AG08396 (cell line): ENCODE data around the gene ITIH4.
A peak's percentile ranks its signal among the peaks of the same experiment; 100 is the strongest.

Experiments used
- DNase-seq: peaks from one replicate; pipeline ENCODE4 v3.0.0; 2012; ENCODE audit warnings: low spot score, mixed read lengths

The ITIH4 gene

DNA sequence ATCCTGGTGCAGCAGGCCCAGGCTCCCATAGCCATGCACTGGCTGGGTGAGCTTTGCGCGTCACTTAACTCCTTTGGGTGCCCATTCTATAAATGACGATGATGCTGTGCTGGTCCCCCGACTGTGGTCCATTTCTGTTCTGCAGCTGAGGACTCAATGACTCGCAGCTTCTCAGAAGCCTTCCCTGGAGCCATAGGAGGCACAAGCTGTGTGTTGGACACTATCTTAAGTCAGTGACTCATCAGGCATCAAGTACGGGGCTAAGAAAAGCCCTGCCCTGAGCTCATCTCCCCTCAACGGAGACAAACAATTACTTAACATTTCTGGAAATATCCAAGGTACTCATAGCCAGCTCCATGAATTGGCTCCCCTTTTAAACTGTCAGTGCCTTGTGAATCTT is 18.1 kb upstream of the ITIH4 start:
- DNase-seq, result peak; percentile 67

- no peak for DNase-seq
Observed at GRCh38 chr3:52847726-52848125, 17.3 kb upstream of the ITIH4 start.

DNA sequence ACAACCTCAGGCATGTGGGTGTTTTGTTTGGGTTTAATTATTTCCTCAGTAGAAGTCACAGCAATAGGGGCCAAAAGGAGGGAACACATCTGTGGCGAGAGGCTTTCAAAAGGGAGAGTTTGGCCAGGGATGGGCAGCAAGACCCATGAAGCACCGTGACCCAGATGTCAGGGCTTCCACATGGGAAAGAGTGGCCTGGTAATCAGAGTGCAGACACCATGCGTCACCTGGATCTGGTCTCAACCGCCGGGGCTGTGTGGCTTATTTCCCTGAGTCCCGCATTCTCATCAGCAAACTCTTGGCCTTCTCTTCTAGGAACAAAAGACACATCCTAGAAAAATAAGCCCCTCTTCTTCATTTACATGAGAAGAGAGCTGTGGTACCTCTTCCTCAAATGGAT is 16.8 kb upstream of the ITIH4 start:
- no peak for DNase-seq

GRCh38 chr3:52846432-52846965 is 16.0 kb upstream of the ITIH4 start:
- DNase-seq, result no peak

DNA sequence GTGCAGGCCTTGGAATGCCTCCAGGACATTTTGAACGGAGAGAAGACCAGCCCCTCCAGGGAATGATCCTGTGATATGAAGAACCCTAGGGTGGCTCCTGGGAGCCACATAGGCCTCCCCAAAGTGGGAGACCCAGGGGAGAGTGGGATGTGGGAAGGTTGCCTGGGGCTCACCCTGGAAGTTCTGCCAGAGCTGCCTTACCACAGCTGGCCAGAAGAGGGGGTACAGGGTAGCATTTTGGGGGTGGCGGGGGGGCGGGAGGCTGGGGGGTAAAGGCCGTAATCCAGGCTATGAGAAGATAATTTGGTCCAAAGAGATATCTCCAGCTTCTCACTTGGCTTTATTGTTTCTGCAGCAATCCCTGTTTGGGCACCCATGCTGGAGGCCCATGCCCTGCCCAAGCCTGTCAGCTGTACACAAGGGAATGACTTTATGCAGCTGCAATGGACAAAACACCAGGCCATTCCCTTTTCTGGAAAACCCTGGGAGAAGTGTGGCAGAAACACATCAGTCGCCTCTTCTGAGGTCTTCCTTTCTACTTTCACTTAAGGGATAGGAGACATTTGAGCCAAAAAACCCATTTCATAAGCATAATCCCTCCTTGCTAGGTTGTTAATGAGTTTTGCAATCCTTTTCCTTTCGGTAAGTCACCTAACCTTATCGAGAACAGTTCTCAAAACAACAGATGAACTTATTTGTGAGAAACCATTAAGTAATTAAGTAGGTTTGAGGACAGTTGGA is 15.4 kb upstream of the ITIH4 start:
- DNase-seq, result no peak

- DNase-seq, result peak; percentile 61
Observed at GRCh38 chr3:52845157-52845556, 14.7 kb upstream of the ITIH4 start.

DNA sequence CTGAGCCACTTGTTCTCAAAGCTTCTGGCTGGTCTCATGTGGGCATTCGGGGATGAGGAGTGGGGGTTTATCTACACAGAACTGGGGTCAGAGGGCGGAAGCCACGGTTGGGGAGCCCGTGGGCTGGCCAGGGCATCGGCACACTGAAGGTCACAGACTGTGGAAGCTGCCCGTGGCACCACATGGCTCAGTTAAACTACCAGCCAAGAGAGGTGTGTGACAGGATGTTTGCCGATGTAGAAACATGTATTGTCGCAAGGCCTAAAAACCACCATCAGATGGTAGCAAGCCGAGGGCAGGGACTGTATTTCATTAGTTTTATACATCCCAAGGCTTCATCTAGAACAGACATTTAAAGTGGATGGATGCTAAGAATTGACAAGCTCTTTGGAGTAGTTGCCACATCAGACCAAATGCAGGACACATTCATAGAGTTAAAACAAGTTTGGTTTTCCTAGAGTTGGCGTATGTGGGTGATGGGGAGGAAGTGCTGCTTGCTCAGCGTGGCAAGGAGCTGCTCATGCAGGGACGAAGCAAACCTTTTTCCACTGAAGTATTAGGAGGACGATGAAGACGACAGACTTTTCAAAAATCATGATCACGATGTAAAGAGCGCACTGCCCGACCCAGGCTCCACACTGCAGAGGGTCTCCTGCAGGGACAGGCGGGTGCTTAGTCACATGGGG is 14.0 kb upstream of the ITIH4 start:
- DNase-seq, result no peak

GRCh38 chr3:52843881-52844280 is 13.4 kb upstream of the ITIH4 start:
- DNase-seq, result no peak

DNA sequence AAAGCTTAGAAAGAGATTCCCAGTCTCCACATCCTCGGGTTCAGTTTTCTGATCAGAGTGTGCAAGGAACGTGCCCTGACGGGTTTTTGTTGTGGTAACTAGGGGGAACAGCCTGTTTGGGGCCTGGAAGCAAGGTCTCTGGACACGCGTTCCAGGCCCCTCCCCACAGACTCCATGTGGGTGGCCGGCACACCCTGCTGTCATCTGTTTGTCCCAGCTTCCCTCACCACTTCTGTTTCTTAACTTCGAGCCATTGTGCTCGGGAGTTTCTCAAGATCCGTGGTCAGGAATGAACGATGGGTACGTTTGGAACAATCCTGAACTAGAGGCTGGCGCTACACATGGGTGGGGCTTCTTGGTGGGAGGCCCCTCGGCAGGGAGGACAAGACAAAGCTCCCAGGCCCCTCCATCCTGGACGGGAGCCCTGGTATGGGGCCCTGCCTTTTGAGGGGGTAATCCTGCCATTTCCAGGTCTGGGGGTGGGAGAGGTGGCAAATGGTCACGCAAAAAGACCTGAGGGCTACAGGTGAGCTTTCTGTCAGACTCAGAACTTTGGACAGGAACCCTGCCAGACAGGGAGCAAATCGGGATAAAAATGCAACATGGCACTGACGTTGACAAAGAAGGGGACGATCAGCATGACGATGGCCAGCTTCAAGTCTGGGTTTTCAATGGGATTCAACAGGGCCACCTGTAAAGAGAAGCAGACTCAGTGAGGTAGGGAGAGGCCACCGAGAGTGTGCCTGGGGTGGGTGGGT is 12.8 kb upstream of the ITIH4 start:
- no peak for DNase-seq

DNA sequence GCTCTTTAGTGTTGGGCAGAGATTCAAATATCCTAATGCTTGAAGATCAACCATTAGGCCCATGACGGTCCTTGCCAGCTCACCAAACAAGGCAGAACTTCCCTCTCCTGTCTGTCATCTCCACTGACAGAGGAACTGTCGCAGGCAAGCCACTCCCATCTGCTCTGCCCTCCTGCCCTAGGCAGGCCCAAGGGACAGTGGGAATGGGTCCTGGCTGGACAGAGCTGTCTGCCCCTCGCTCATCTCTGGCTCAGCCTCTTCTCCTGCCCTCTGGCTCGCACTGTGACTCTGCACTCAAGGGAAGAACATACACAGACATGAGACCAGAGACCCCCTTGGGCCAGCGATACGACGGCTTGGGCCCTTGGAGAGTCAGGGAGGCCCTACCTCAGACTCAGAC is 12.0 kb upstream of the ITIH4 start:
- no peak for DNase-seq

DNA sequence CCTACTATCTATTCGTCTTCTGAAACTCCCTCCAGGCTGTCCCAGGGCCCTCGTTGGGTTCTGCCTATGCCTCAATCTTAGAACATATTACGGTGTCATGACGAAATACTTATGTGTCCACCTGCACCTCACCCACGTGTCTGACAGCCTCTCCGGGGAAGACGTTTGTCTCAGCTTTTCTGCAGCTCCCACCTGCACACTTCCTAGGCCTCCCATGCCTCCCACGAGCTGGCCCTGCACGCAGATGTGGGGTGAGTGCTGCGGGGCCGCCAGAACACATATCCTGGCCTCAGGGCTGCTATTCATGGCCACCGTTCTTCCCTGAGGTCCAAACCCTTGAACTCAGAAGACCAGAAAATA is 11.5 kb upstream of the ITIH4 start:
- DNase-seq, result no peak

GRCh38 chr3:52841211-52841980 is 10.9 kb upstream of the ITIH4 start:
- DNase-seq, result no peak

DNA sequence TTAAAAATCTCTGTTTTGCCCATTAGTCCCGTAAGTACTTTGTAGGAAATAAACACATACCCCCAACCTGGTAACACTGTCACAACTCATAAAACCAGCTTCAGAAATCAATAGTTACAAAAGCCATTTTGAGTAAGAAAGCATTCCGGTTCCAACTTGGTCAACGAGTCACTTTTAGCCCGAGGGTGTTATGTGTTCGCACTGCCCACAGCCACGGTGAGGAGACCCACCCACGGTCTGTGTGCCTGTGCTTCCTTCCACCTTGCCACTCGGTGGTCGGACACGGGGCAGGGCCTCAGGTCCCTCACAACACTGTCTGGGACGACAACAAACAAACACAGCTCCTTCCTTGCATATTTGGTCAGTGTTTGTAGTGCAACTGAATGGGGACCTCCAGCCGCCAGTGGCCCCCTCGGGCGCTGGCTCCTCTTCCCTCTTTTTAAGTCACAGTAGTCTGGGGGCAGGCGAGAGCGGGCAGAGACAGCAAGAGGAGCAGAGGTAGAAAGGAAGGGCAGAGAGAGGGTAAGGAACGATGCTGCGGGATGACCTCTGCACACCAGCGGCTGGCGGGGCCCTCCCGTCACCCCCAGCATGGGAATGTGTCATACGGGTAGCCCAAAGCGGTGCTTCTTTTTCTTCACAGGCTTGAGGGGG is 9.5 kb upstream of the ITIH4 start:
- no peak for DNase-seq

DNA sequence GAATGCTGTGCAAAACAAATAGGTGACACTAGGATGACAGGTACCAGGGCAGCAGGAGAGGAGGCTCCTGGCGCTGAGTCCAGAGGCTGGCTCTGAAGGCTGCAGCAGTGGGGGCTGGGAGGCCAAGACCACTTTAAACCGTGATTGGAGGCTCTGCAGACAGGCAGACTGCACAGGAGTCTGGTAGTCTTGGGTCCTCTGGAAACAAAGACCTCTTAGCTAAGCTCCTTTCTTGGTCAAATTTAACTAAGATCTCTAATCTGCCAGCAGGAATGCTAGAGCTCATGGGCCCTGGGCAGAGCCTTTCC is 8.8 kb upstream of the ITIH4 start:
- no peak for DNase-seq

- no peak for DNase-seq
Observed at GRCh38 chr3:52838561-52839267, 8.2 kb upstream of the ITIH4 start.

DNA sequence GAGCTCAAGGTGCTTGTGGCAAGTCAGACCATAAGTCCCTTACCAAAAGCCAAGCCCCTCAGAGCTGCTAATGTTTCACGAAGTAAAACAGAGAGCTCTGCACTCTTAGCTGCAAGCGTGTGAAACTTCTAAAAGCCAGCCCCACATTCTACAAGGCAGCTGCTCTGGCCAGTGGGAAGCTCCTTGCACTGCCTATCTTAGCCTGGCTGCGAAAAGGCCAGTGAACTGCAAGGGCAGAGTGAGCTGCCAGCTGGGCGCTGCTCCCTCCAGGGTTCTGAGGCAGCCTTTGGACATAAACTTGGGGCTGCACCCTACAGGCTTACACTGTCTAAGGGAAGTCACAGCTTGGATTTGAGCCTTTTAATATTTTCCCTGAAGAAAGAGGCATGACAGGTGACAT is 6.5 kb upstream of the ITIH4 start:
- no peak for DNase-seq

DNA sequence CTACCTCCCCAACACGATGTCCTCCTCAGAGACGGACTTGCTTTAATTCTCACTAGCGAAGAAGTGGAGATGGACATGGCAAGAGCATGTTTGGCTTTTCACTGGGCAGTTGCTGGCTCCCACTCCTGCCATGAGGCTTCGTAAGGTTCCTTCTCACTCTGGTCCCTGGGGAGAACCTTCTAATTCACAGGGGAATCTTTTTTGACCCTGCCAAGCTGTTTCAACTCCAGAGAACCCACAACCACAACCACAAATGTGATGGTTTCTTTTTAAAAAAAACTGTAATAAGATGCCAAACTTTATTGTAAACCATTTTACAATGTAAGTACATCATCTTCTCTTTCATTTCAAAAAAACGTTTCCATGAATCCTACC is 6.0 kb upstream of the ITIH4 start:
- no peak for DNase-seq

DNA sequence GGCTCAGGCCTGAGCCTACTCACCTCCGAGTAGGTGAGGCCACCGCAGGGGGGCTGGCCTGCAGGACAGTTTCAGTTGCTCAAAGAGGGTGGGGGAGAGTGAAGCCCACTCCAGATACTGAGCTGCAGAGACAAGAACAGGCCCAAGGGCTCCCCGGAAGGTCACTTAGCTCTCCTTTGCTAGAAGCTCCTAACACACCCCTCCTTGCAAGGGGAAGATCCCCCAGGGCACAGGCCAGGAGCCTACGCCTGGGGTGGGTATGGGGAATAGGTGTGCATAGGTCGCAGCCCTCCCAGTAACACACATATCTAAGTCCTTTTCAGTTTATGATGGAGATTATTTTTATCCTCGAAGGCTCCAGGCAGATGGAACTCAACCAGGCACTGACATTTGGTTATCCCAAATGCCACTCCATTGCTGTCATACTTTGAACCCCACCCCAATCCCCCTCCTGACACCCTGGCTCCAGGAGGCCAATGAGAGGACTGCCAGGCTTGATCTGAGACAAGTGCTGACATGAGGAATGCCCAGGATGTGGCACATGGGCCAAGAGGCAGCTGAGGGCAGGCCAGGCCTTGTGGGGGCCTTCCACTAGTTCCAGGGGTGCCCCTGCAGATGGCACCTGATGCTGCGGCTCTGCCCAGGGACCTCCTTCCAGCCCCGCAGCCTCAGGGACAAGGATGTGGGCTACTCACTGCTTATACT is 5.4 kb upstream of the ITIH4 start:
- DNase-seq, result no peak

DNA sequence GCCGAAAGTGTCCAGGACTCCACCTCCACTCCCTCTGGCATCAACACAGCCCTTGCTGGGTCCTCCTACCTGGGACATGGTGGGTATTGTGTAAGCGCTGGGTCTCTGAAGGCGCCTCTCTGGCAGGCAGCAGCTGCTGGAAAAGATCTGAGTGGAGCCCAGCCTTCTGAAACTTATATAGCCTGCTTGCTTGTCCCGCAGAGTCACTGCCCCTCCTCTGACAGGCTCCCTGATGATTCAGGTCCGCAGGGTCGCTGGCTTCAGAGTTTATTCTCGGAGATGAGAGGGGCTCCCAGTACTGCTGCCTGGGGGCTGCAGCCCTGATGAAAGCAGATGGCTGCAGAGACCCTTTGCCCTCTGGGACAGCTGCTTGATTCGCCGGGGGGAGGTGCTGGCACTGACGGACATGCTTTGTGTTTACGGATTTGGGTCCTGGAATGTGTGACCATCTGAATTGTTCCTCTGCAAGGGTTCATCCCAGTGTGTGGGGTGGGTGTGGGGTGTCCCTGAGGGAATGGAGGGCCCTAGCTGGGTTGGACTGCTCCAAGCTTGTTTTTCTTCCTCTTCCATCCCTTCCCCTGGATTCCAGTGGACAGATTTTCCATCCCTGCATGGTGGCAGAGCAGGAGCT is 4.5 kb upstream of the ITIH4 start, which contains the start of gene MUSTN1:
Gene MUSTN1 (minus strand): TSS at position 149 of the 631 bp plus-strand sequence. CDS start 71 bp downstream, at position 78.
- DNase-seq, result peak; percentile 41

DNA sequence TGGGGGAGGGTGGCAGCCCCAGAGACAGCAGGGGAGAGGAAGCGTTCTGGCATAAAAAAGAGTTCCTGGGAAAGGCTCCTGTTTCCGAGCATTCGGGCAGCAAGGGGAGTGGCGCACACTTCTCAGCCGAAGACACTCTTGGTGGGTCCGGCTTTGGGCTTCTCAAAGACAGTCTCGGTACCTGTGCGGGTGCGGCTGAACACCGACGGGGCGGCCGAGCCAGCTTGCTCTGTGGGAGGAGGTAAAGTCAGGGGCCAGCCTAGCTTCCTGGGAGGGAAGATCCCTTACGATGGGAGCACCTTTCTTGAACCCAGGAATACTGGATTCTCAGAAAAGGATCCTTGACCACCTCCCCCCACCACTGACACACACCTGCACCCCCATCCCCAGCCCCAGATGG is 2.7 kb upstream of the ITIH4 start:
- DNase-seq, result no peak
